NCI-H2081 (cell line): ENCODE measurements around the gene RCCD1.
"Not testable (repeated sequence)": the region's sequence is repeated elsewhere in the genome, so short reads cannot be mapped to it uniquely, and the experiment has no call there.

Experiments
- DNase-seq, 2 experiments: peaks; one replicate each; lab custom pipeline; 2025; lab: John Stamatoyannopoulos, UW

The RCCD1 gene

GRCh38 chr15:90918034-90918788, 36.5 kb upstream of the RCCD1 start:
- DNase-seq, result no peak

DNA sequence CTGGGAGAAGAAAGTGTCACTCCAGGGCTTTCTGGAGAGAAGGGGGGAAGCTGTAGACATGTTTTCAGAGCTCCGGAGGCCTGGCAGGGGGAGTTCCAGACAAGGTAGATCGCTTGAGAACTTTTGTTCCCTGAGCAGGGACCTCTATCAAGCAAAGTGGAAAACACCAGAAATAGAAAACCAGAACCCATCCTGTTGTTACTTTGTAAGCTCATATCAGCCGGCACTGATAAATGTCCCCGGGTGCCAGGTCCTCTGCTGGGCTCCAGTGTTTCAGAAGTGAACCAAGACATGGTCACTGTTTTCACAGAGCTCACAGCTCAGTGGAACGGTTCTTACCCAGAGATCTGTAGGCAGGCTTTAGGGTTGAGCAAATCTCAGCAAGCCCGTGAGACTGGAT, 35.8 kb upstream of the RCCD1 start:
- no peak for DNase-seq

- no peak for DNase-seq
Measured at GRCh38 chr15:90921887-90922286, 32.8 kb upstream of the RCCD1 start.

GRCh38 chr15:90922712-90923322, 31.9 kb upstream of the RCCD1 start:
- DNase-seq, result not testable (repeated sequence)

- no peak for DNase-seq
Measured at GRCh38 chr15:90924375-90924774, 30.3 kb upstream of the RCCD1 start.

DNA sequence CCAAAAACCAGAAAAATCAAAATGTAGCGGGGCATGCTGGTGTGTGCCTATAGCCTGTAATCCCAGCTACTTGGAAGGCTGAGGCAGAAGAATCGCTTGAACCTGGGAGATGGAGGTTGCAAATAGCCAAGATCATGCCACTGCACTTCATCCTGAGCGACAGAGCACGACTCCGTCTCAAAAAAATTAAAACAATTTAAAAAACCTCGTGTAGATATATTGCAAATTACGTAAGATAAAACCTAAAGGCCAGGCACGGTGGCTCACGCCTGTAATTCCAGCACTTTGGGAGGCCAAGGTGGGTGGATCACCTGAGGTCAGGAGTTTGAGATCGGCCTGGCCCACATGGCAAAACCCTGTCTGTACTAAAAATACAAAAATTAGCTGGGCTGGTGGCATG, 27.9 kb upstream of the RCCD1 start:
- DNase-seq, result not testable (repeated sequence)

GRCh38 chr15:90928106-90928505, 26.6 kb upstream of the RCCD1 start:
- DNase-seq, result not testable (repeated sequence)

- DNase-seq, result no peak
Measured at GRCh38 chr15:90929246-90930019, 25.3 kb upstream of the RCCD1 start.

GRCh38 chr15:90930861-90931574, 23.7 kb upstream of the RCCD1 start:
- DNase-seq, result no peak

DNA sequence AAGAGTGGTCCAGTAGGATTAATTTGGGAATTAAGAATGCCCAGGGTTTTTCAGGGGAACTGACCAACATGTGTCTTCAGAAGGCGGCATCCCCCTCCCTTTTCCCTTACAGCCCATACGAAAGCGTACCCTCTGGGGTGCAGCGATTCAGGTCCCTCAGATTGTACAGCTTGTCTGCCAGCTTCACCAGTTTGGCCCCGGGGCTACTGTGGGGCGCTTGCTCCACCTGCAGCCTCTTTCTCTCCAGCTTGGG, 23.2 kb upstream of the RCCD1 start:
- no peak for DNase-seq

DNA sequence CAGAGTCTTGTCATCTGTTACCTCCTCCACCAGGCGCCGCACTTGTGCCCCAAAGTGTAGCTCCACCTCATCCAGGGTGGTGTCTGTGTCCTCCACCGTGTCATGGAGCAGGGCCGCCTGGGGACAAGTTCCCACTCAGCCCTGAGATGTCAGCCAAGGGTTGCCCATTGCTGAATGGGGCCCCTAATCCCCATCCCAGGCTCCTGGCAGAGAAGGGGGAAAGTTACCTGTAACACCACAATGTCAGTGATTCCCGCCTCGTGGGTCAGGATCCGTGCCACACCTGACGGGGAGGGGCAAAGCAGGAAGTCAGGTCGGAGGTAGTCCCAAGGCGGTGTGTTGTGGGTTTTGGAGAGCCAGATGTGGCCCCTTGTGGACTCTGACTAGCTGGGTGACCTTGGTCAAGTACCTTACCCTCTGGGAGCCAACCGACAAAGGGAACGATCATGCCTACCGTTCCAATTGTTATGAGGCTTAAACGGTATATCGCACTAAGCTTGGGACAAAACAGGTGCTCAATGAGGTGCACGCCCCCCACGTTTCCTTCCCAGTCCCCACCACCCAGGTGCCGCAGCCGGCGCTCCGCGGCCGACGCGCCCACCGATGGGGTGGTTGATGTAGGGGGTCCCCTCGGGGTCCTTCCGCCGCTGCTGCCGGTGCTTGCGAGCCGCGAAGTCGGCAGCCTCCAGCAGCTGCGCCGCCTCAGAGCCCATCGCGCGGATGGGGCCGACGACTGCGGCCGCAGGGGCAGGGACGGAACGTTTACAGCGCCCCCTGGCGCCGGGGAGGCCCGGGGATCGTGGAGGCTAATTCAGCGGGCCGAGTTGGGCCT, 22.6 kb upstream of the RCCD1 start, which contains the start of gene HDDC3:
Gene HDDC3 (minus strand): TSS at position 722 of the 832 bp plus-strand sequence. CDS start 9 bp downstream, at position 713.
- DNase-seq, result peak; percentile 85 to 94

DNA sequence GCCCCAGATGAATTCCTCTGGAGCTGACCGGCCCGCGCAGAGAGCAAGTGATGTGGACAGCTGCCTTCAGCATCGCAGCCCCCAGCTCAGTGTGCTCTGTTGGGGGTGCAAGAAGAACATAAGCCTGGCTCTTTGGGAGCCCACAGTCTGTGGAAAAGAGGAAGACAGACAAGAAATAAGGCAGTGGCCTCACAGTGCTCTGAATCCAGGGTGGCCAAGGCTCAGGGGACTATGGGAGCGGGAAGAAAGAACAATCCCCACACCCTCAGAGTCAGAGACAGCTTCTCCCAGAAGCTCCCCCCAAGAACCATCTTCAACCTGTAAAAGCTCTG, 22.1 kb upstream of the RCCD1 start:
- DNase-seq, result no peak

DNA sequence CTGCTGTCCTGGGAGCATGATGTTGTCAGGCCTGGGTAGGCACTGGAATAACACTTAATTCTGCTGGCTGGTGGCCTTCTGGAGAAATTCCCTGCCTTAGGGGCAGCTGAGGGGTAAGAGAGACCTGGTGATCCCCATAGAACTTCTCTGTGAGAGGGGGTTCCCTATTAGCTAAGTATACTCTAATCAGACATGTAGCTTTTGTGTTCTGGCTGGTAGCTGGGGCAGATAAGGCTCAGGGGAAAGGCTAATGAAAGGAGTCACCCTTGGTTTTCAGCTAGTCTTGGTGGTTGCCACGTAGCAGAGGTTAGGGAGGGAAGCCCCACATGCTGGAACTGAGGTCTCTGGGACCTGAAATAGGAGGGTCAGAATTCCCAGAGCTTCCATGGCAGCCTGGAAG, 21.4 kb upstream of the RCCD1 start:
- no peak for DNase-seq

DNA sequence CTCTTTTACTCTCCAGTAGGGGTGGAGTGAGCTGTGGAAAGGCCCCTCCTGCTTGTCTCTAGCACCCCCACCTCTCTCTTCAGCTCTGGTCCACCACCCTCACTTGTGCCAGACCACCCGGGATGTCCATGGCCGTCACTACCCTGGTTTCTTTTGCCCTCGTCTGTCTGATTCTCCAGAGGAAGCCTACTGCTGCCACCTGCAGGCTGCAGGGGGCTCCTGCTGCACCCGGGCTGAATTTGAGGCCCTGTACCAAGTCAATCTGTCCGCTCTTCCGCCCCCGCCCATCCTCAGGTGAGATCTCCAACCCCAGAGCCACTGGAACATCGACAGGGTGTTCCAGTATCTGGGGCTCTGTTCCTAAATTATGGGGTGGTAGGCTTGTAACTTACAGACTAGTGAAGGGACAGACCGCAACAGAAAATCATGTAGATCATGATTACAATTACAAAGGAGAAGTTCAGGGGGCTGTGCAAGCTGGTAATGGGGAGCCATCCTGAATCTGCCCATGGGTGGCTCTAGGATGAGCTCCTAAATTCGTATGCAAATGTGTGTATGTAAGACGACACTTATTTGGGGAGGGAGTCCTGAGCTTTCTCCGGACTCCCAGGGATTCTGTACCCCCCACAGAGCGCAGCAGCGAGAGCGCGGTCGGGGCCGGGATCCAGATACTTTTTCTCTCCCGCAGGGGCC, 20.3 kb upstream of the RCCD1 start:
- peak; percentile 92 for DNase-seq

- DNase-seq, result peak; percentile 93 to 94
Measured at GRCh38 chr15:90934949-90935751, 19.5 kb upstream of the RCCD1 start, which contains the start of gene UNC45A. UNC45A (plus strand) TSS chr15:90935285; CDS start chr15:90935325, 40 bp downstream.

GRCh38 chr15:90936823-90937222, 17.9 kb upstream of the RCCD1 start:
- DNase-seq, result no peak

DNA sequence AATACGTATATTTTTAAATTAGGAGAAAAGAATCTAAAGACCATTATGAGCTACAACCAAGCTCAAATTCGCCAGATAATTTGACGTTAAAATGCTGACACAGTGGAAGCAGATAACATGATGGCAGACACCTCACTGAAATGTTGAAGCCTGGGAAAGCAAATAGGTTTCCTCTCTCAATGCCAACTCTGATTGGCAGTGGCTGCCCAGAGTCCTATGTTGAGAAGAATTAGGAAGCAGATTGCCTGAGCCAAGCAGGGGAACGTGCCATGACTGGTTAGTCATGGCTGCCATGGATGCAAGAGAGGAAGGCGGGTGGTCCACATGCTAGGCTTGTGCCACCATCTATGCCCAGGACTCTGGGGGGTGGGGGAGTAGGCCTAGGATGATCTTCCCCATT, 16.4 kb upstream of the RCCD1 start:
- no peak for DNase-seq

- no peak for DNase-seq
Measured at GRCh38 chr15:90939756-90940155, 14.9 kb upstream of the RCCD1 start.

DNA sequence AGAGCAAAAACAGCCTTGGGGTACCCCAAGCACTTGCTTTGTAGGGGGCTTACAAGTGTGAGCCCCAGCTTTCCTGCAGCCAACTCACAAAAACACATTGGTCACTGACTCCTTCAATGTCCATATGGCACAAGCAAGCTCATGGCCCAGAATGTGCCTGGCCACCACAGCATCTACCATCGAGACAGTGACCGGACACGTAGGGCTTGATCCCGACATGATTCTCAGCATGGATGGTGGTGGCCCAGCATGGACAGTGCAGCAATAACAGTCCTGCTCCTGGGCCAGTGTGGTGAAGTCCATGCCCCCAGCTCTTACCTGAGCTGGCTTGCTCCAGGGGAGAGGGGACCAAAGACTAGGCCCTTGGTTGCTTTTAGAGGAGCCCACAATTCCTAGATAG, 13.6 kb upstream of the RCCD1 start:
- no peak for DNase-seq
